Fibroblast of lung (primary cell): Measurements from ENCODE around the gene AP1M2. TPM values are rescaled to one million over a fixed set of nuclear protein-coding genes. Genes with fewer than 3 reads are reported as not detected.
A peak's percentile ranks its signal among the peaks of the same experiment; 100 is the strongest.

Experiments used
- DNase-seq, 2 donors: peaks; one replicate each; pipeline versions ENCODE4 v3.0.0 to v3.0.0-alpha.2; 2010; ENCODE audit warnings: low read depth in 2 of 2
- H2AFZ ChIP-seq: 2 replicates; pipeline ENCODE4 v1.5.1; 2012; ENCODE audit warnings: low read length, control low read depth, inconsistent platforms
- H3K27ac ChIP-seq: 2 replicates; pipeline ENCODE4 v1.5.1; 2011; ENCODE audit warnings: low read length, control low read depth; ENCODE audit not compliant: insufficient read depth
- H3K27me3 ChIP-seq: 2 replicates; pipeline ENCODE4 v1.5.1; 2011; ENCODE audit warnings: mild to moderate bottlenecking, low read length; ENCODE audit not compliant: control insufficient read depth, insufficient read depth
- H3K36me3 ChIP-seq: 2 replicates; pipeline ENCODE4 v1.5.1; 2011; ENCODE audit warnings: low read length; ENCODE audit not compliant: control insufficient read depth, insufficient read depth
- H3K4me1 ChIP-seq: 2 replicates; pipeline ENCODE4 v1.5.1; 2011; ENCODE audit warnings: low read length; ENCODE audit not compliant: control insufficient read depth, insufficient read depth; ENCODE audit errors: extremely low read depth
- H3K4me2 ChIP-seq: 2 replicates; pipeline ENCODE4 v1.5.1; 2011; ENCODE audit warnings: low read length, control low read depth; ENCODE audit not compliant: insufficient read depth; ENCODE audit errors: extremely low read depth
- H3K4me3 ChIP-seq, 4 experiments: fragments of 200-600 bp in 1 of 4; sonication (generic) in 1 of 4; replicated peaks in 1 of 4; 2 replicates each; pipeline ENCODE4 v1.5.1; 2011 to 2016; ENCODE audit warnings: low read length in 4 of 4, low read depth in 3 of 4, mild to moderate bottlenecking in 3 of 4, control low read depth in 2 of 4, inconsistent platforms in 1 of 4, mixed read lengths in 1 of 4; ENCODE audit not compliant: insufficient read depth in 1 of 4; ENCODE audit errors: control extremely low read depth in 1 of 4
- H3K79me2 ChIP-seq: 2 replicates; pipeline ENCODE4 v1.5.1; 2012; ENCODE audit warnings: mild to moderate bottlenecking, low read length, inconsistent platforms; ENCODE audit not compliant: control insufficient read depth, insufficient read depth
- H3K9ac ChIP-seq: 2 replicates; pipeline ENCODE4 v1.5.1; 2011; ENCODE audit warnings: mild to moderate bottlenecking, low read length, control low read depth; ENCODE audit not compliant: insufficient read depth
- H3K9me3 ChIP-seq: 2 replicates; pipeline ENCODE4 v1.5.1; 2012; ENCODE audit warnings: low read depth, low read length; ENCODE audit not compliant: control insufficient read depth, insufficient read depth
- H4K20me1 ChIP-seq: 2 replicates; pipeline ENCODE4 v1.5.1; 2011; ENCODE audit warnings: low read length; ENCODE audit not compliant: control insufficient read depth, insufficient read depth; ENCODE audit errors: extremely low read depth
- CTCF ChIP-seq, 2 donors: IDR thresholded peaks in 1 of 2; conservative IDR thresholded peaks in 1 of 2; 1 replicate in 1 of 2; 2 replicates in 1 of 2; pipeline ENCODE4 v1.5.1; 2011 to 2012; ENCODE audit warnings: low read length in 2 of 2, control low read depth in 1 of 2, inconsistent platforms in 1 of 2, low read depth in 1 of 2, mild to moderate bottlenecking in 1 of 2
- EZH2 ChIP-seq: IDR thresholded peaks from 2 replicates; pipeline ENCODE4 v1.5.1; 2012; ENCODE audit warnings: low read length, control low read depth, mild to moderate bottlenecking; ENCODE audit errors: missing control alignments
- polyA plus RNA-seq, 2 donors: library from polyadenylated mRNA; depleted of rRNA in 1 of 2; stranded (reverse) in 1 of 2; unstranded in 1 of 2; fragments of >200 nt; gene quantifications; 2 replicates each; pipeline ENCODE4 v1.2.1, GENCODE V29; 2011 to 2012; ENCODE audit warnings: missing spikeins in 1 of 2
- total RNA-seq: library from RNA; depleted of rRNA; stranded (reverse); fragments of >200 nt; gene quantifications from 2 replicates; pipeline ENCODE4 v1.2.1, GENCODE V29; 2014

AP1M2 gene
- total and polyA plus RNA-seq, 2 donors (not counting 1 experiment from before 2014, with no cell fraction given) = 0.16 to 0.17 TPM

DNA sequence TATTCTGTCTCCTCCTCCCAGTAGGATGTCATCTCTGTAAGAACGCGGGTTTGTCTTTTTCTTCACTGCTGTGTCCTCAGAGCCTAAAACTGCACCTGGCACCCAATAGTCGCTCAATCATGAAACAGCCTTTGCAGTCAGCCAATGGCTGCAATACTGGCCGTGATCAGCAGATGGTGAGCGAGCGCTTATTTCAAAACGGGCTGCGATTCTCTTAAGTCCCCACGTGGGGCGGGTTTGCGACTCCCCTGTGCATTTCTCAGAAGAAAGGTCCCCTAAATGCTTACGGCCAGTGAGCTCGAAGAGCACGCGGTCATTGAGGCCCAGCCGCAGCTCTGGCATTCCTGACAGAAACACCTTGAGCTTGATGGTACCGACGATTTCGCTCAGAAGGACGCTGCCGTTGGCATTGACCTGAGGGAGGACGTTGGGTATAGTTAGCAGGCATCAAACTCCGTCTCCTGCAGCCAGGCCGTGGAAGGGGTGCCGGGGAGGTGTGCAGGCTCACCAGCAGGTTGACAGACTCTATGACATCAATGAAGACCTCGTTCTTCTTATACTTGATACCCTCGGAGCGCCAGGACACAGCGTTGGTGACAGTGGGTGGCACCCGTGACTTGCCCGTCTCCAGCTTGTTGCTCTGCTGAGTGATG lies 6.0 kb downstream of the AP1M2 start:
- Histone ChIP-seq H2AFZ (peak overlapping the region; percentile 87), H3K4me3 (no peak overlapping the region), H3K9ac (no peak overlapping the region), H3K9me3 (no peaks in the 10 kb centered on the region), H4K20me1 (no peaks in the 10 kb centered on the region), H3K4me1 (peaks cover 3% of the 10 kb centered on the region), H3K36me3 (no peaks in the 10 kb centered on the region), H3K79me2 (no peaks in the 10 kb centered on the region), H3K4me2 (peak overlapping the region; percentile 51), H3K27ac (no peak overlapping the region), H3K27me3 (peaks cover 2% of the 10 kb centered on the region)
- peak; percentile 84 to 91 for DNase-seq
- TF ChIP-seq EZH2 (no peak), CTCF (conservative IDR thresholded peaks at IDR 0.05 in 1 of 2, IDR thresholded peaks at IDR 0.05 in 1 of 2; ENCODE audit: low read depth in 1 of 2, low read length in 2 of 2) (peak; percentile 98 to 100)

GRCh38 chr19:10577951-10578350 lies 9.2 kb downstream of the AP1M2 start:
- no peak overlapping the region for H3K9ac ChIP-seq
- no peaks in the 10 kb centered on the region for H3K79me2 ChIP-seq
- H3K27ac ChIP-seq = no peak overlapping the region
- H3K4me2 ChIP-seq = no peak overlapping the region
- no peaks in the 10 kb centered on the region for H3K9me3 ChIP-seq
- TF ChIP-seq EZH2 = no peak
- TF ChIP-seq CTCF (conservative IDR thresholded peaks at IDR 0.05 in 1 of 2, IDR thresholded peaks at IDR 0.05 in 1 of 2; ENCODE audit: low read depth in 1 of 2, low read length in 2 of 2) = no peak
- no peaks in the 10 kb centered on the region for H3K36me3 ChIP-seq
- no peak for DNase-seq
- H4K20me1 ChIP-seq = no peaks in the 10 kb centered on the region
- H3K27me3 ChIP-seq = no peaks in the 10 kb centered on the region
- H3K4me3 ChIP-seq = no peak overlapping the region
- H2AFZ ChIP-seq = no peak overlapping the region
- peaks cover 3% of the 10 kb centered on the region for H3K4me1 ChIP-seq

- Histone ChIP-seq H3K27ac (no peak overlapping the region), H3K4me2 (no peak overlapping the region), H2AFZ (no peak overlapping the region), H3K27me3 (no peaks in the 10 kb centered on the region), H3K9me3 (no peaks in the 10 kb centered on the region), H3K79me2 (no peaks in the 10 kb centered on the region), H4K20me1 (no peaks in the 10 kb centered on the region), H3K4me1 (no peaks in the 10 kb centered on the region), H3K36me3 (no peaks in the 10 kb centered on the region), H3K4me3 (no peak overlapping the region), H3K9ac (no peak overlapping the region)
- DNase-seq = no peak
- TF ChIP-seq EZH2 (no peak), CTCF (conservative IDR thresholded peaks at IDR 0.05 in 1 of 2, IDR thresholded peaks at IDR 0.05 in 1 of 2; ENCODE audit: low read depth in 1 of 2, low read length in 2 of 2) (no peak)
Observed at GRCh38 chr19:10575011-10575716, 11.9 kb downstream of the AP1M2 start.
